OCI-LY1 (cell line): ENCODE results near the gene PPP1R14C.

Source experiments
- CTCF ChIP-seq: fragments of 200-600 bp; sonication (generic), shearing (Covaris generic); IDR thresholded peaks from 2 replicates; pipeline ENCODE4 v1.5.1; 2017; ENCODE audit warnings: mild to moderate bottlenecking, antibody characterized with exemption, low read length, moderate library complexity, mixed read lengths
- EZH2 ChIP-seq: fragments of 200-600 bp; sonication (generic), shearing (Covaris generic); IDR thresholded peaks from 2 replicates; pipeline ENCODE4 v1.8.0; 2017; ENCODE audit warnings: borderline replicate concordance, mixed run types, mild to moderate bottlenecking, antibody characterized with exemption, low read length, moderate library complexity, mixed read lengths

- TF ChIP-seq CTCF: no peak
- no peak for TF ChIP-seq EZH2
Observed at GRCh38 chr6:150293019-150293418, 150.2 kb downstream of the PPP1R14C start.
